Stimulated activated naive CD8-positive, alpha-beta T cell treated with anti-CD3 and anti-CD28 coated beads, Interleukin-15, amount 100 ng/mL, for 72 hours (primary cell): ENCODE measurements around the gene COMMD7.
"Not testable (repeated sequence)": the region's sequence is repeated elsewhere in the genome, so short reads cannot be mapped to it uniquely, and the experiment has no call there.

Experiments
- ATAC-seq: fragments of 150-1000 bp; cut with Tn5 transposase; 2 replicates; pipeline ENCODE4 v1.10.0; 2021; ENCODE audit warnings: mild to moderate bottlenecking, moderate library complexity
- DNase-seq, 2 donors: peaks; one replicate each; pipeline ENCODE4 v3.0.0; 2021 to 2022
- H3K27ac Mint-ChIP-seq, 2 donors: one replicate each; pipeline ENCODE4 v1.8.0; 2022; ENCODE audit warnings: mild to moderate bottlenecking in 2 of 2, mixed read lengths in 2 of 2, moderate library complexity in 2 of 2
- H3K27me3 Mint-ChIP-seq: one replicate; pipeline ENCODE4 v1.8.0; 2022; ENCODE audit warnings: mixed read lengths
- H3K4me1 Mint-ChIP-seq: one replicate; pipeline ENCODE4 v1.8.0; 2022; ENCODE audit warnings: mild to moderate bottlenecking, mixed read lengths
- H3K4me3 Mint-ChIP-seq, 2 donors: one replicate each; pipeline ENCODE4 v1.8.0; 2022; ENCODE audit warnings: mild to moderate bottlenecking in 2 of 2, mixed read lengths in 2 of 2, moderate library complexity in 1 of 2
- H3K9me3 Mint-ChIP-seq, 2 donors: one replicate each; pipeline ENCODE4 v1.8.0; 2022; ENCODE audit warnings: mixed read lengths in 2 of 2

Gene COMMD7

DNA sequence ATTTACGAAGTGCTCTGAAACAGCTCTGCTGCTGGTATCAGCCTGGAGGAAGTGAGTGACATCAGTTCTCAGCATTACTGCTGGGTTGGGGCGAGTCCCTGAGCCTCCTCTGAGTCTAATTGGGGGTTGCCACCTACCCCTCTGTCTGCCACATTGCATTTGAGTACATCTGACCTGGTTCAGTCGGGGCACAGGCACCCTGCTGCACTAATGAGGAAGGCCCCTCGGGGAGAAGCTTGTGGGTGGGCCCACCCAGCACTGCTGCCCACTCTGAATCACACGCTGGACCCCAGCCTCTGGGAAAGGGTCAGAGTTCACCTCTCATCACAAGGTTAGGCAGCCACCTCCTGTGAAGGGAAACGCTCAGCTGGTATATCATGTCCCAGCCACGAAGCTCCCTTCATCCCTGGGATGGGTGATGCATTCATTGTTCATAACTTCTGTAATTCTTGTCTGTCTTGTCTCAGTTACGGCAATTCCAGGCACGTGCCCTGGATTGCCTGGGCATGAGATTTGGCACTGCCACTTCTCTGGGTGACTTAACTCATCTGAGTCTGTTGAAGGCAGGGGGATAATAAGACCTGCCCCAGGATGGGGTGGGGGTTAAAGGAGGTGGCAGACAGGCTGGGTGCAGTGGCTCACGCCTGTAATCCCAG, 32.2 kb upstream of the COMMD7 start:
- peak overlapping the region; percentile 17 to 41 for H3K4me3 Mint-ChIP-seq
- no peaks in the 10 kb centered on the region for H3K9me3 Mint-ChIP-seq
- ATAC-seq (peak; percentile 54), DNase-seq (no peak)
- peaks cover 53% of the 10 kb centered on the region for H3K4me1 Mint-ChIP-seq
- peak overlapping the region in 1 of 2 donors; percentile 52 for H3K27ac Mint-ChIP-seq
- no peaks in the 10 kb centered on the region for H3K27me3 Mint-ChIP-seq

DNA sequence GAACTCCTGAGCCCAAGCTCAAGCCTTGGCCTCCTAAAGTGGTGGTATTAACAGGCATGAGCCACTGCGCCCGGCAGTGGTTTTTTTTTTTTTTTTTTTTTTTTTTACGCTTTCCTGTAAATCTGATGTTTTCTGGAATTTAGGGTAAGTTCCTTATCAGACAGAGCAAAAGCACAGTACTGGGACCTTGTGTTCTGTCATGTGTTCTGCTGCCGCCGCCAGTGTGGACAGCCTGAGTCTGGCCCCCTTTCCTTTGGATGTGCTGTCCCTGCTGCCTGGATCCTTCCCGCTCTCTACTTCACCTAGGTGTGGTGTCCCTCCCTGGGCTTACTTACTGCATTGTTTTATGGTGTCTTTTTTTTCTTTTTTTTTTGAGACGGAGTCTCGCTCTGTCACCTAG, 30.6 kb upstream of the COMMD7 start:
- H3K27ac Mint-ChIP-seq = no peak overlapping the region
- H3K9me3 Mint-ChIP-seq = no peaks in the 10 kb centered on the region
- peaks cover 53% of the 10 kb centered on the region for H3K4me1 Mint-ChIP-seq
- no peaks in the 10 kb centered on the region for H3K27me3 Mint-ChIP-seq
- no peak for DNase-seq
- no peak overlapping the region for H3K4me3 Mint-ChIP-seq
- ATAC-seq = no peak

DNA sequence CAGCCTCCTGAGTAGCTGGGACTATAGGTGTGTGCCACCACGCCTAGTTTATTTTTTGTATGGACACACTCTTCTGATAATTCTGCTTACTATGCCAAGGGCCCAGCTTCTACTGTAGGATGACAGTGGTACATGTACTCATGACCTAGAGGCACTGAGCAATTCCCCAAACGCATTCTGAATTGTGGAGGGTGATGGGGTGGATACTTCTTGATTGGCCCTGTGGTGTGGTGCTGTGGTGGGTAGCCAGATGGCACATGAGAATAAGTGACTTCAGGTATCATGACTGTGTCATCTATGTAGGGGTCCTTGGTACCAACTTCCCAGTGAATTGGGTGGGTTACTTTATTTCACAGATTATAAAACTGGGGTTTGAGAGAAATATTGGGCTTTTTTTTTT, 30.0 kb upstream of the COMMD7 start:
- H3K4me3 Mint-ChIP-seq = no peak overlapping the region
- H3K4me1 Mint-ChIP-seq = peaks cover 47% of the 10 kb centered on the region
- no peak for DNase-seq
- H3K9me3 Mint-ChIP-seq = no peaks in the 10 kb centered on the region
- peak overlapping the region in 1 of 2 donors; percentile 27 for H3K27ac Mint-ChIP-seq
- no peak for ATAC-seq
- no peaks in the 10 kb centered on the region for H3K27me3 Mint-ChIP-seq

DNA sequence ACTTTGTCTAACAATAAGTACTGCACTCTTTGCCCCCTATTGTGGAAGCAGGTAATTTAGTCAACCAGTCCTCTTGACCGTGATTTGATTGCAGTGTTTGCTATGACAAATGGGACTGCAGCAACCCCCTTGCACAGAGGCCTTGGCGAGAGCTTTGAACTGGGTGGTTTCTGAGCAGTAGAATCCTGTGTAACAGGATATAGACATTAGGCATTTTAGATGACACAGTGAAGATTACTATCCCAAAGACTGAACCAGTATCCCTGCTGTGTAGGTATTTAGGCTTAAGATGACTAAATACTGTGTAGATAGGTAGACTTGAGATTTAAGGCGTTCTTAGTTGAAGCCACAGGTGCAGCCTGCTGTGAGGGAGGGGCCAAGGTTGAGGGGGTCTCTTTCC, 28.8 kb upstream of the COMMD7 start:
- H3K27me3 Mint-ChIP-seq = no peaks in the 10 kb centered on the region
- peaks cover 39% of the 10 kb centered on the region for H3K4me1 Mint-ChIP-seq
- H3K27ac Mint-ChIP-seq = no peak overlapping the region
- no peak overlapping the region for H3K4me3 Mint-ChIP-seq
- DNase-seq = no peak
- H3K9me3 Mint-ChIP-seq = no peaks in the 10 kb centered on the region
- no peak for ATAC-seq

DNA sequence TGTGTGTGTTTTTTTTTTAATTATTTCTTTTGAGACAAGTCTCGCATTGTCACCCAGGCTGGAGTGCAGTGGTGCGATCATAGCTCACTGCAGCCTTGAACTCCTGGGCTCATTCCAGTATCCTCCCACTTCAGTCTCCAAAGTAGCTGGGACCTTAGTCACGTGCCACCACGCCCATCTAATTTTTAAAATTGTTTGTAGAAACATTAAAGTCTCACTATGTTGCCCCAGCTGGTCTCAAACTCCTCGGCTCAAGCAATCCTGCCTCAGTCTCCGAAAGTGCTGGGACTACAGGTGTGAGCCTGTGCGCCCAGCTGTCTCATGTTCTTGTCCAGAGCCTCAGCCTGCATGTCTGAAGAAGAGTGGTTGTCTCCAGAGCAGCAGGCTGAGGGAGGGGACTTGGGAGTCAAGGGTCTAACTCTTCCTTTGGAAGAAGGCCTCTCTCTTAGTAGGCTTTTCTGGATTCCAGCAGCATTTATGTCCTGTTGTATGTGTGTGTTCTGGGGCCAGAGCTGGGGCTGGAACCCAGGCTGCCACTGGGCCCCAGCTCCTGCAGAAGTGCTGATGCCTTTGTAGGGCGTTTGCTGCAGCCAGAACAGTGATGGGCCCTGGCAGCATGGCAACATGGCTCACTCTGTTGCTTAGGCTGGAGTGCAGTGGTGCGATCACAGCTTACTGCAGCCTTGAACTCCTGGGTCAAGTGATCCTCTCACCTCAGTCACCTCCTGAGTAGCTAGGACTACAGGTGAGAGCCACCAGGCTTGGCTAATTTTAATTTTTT, 24.3 kb upstream of the COMMD7 start:
- H3K4me3 Mint-ChIP-seq = no peak overlapping the region
- no peaks in the 10 kb centered on the region for H3K9me3 Mint-ChIP-seq
- ATAC-seq (no peak), DNase-seq (no peak)
- H3K27me3 Mint-ChIP-seq = peaks cover 13% of the 10 kb centered on the region
- peaks cover 39% of the 10 kb centered on the region for H3K4me1 Mint-ChIP-seq
- H3K27ac Mint-ChIP-seq = no peak overlapping the region

DNA sequence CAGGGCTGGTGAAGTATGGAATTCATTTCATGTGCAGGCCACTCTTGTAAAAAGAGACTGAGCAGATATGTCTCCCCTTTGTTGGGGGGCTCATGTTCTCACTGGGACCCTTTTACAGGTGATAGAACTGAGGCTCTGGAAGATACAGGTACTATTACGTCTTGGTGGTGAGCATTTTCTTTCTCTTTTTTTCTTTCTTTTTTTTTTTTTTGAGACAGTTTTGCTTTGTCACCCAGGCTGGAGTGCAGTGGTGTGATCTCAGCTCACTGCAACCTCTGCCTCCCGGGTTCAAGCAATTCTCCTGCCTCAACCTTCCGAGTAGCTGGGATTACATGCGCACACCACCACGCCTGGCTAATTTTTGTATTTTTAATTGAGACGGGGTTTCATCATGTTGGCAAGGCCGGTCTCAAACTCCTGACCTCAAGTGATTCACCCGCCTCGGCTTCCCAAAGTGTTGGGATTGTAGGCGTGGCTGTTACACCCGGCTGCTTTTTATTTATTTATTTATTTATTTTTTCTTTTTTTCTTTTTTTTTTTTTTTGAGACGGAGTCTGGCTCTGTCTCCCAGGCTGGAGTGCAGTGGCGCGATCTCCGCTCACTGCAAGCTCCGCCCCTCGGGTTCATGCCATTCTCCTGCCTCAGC, 22.1 kb upstream of the COMMD7 start:
- H3K27ac Mint-ChIP-seq = not testable (repeated sequence)
- H3K4me1 Mint-ChIP-seq = peaks cover 31% of the 10 kb centered on the region

DNA sequence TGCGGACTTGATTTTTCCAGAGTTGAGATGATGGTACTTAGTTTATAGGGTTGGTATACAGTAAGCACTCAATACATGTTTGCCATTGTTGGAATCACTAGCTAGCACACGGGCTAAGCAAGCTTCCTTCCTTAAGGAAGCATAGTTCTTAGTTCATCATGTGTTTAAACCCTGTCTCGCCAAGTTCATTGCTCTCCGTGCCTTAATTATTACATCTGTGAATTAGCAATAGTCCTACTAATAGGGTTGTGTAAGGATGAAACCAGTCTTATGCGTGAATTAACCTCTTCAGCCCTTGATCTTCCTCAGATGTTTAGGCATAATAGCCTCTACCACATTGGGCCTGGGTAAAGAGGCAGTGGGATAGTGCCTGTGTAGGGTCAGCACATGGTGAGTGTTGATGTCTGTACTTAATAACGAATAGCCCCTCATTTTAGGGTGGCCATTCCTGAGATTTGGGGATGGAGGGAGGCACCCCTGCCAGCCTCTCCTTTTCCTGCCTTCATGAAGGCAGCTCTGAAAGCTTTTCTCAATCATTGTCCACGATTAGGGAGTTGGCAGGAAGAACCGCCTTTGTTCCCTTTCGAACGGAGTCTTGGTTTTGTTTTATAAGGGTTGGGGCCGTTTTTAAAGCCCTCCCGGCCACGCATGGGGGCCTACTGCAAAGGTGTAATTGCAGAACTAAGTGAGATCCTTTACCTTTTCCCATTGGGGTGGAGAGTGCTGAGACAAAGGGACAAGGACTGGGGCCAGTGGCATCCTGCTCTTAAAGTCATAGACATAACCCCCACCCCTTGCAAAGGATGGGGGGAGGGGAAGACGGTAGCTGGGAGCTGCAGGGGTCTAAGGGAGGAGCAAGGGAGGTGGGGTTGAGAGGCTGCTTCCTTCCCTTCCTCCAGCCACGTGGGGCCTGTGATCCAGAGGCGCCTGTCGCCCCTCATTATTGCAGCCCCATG, 21.0 kb upstream of the COMMD7 start:
- Mint-ChIP-seq H3K4me3 (no peak overlapping the region), H3K27ac (no peak overlapping the region)

More for the DNA sequence above, 22.1 kb upstream of the COMMD7 start:
- ATAC-seq, H3K4me3 Mint-ChIP-seq, DNase-seq, H3K9me3 Mint-ChIP-seq: not testable (repeated sequence)
- H3K27me3 Mint-ChIP-seq = peaks cover 27% of the 10 kb centered on the region

DNA sequence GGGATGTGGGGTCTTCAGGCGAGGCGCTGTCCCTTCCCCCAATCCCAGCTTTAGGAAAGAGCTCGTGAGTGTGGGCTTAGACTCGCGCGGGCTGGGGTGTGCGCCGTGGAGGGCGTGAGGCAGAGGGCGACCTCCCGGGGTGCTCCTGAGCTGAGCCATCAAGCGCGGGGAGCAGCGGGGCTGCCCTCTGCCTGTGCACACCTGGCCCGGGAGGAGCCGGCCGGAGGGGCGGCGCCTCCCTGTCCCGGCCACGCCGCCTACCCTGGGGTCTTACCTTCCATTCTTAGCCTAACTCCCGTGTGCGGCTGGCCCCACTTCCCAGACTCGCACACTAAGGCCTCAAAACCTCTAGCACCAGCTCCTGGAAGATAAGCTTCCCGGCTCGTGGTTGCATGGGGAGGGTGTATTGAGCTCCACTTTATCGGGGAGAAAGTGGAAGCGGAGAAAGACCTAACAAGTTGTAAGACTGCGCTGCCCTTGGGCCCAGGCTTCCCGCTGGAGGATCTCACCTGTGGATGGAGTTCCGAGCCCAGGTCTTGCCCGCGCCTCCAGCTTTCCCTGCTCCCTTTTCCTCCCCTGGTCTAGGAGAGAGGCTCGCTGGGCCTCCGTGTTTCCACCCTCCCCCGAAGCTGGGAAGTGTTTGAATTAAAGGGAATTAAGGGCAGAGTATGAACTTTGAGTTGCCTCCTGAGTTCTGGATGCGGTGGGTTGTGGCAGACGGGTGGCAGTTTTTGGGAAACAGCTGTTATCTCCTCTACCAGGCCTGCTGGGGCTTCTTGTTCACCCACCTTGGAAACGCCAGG, 20.1 kb upstream of the COMMD7 start:
- Mint-ChIP-seq H3K4me3 (peak overlapping the region; percentile 88 to 93), H3K27ac (peak overlapping the region in 1 of 2 donors; percentile 90), H3K4me1 (peaks cover 31% of the 10 kb centered on the region), H3K27me3 (peaks cover 27% of the 10 kb centered on the region), H3K9me3 (no peaks in the 10 kb centered on the region)
- peak; percentile 36 for ATAC-seq
- no peak for DNase-seq

More for the DNA sequence above, 21.0 kb upstream of the COMMD7 start:
- peaks cover 27% of the 10 kb centered on the region for H3K27me3 Mint-ChIP-seq
- no peaks in the 10 kb centered on the region for H3K9me3 Mint-ChIP-seq
- no peak for ATAC-seq
- peaks cover 31% of the 10 kb centered on the region for H3K4me1 Mint-ChIP-seq
- no peak for DNase-seq

DNA sequence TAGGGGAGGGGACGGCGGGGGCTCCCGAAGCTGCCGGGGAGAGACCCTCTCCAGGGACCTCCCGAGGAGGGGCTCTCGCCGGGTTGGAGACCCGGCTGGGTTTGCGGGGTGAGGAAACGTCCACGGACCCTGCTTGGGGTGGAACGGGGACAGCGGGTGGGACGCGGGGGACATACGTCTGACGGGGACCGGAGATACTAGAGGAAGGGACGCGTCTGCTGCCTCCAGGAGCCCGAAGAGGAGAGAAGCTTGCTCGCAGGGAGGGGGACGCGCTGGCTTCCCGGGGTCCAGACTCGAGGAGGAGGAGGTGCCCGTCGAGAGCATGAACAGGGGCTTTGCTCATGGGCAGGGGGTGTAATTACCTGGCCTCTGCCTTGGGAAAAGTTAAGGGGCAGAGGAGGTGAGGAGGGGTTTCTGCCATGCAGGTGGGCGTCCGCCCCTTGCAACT, 19.5 kb upstream of the COMMD7 start:
- ATAC-seq = peak; percentile 53
- H3K27ac Mint-ChIP-seq = peak overlapping the region; percentile 65 to 90
- DNase-seq = peak in 1 of 2 donors; percentile 36

DNA sequence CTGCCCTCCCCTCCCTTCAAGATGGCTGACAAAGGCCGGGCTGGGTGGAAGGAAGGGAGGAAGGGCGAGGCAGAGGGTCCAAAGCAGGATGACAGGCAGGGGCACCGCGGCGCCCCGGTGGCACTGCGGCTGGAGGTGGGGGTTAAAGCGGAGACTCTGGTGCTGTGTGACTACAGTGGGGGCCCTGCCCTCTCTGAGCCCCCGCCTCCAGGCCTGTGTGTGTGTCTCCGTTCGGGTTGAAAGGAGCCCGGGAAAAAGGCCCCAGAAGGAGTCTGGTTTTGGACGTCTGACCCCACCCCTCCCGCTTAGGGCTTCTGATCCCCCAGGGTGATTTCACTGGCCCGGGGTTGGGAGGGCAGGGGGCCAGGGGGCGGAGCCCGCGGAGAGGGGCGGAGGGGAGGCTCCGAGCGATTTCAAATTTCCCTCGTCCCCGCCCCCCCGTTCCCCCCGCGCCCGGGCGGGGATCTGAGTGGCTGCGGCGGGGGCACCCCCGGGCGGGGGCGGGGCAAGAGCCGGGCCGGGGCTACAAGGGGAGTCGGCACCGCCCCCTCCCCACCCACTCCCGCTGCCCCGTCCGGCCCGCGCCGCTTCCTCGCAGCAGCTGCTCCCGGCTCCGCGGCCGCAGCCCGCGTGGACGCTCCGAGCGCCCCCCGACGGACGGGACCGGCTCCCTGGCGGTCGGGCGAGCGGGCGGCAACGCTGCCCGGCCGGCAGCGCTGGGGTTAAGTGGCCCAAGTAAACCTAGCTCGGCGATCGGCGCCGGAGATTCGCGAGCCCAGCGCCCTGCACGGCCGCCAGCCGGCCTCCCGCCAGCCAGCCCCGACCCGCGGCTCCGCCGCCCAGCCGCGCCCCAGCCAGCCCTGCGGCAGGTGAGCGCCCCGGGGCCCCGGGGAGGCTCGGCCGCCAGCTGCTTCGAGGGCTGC, 18.8 kb upstream of the COMMD7 start, which contains the start of gene DNMT3B:
DNMT3B (plus strand) TSS at position 555 of the 923 bp plus-strand sequence. CDS start 17,939 bp downstream, outside the sequence.
- H3K4me3 Mint-ChIP-seq = peak within 1 kb of the TSS; percentile 88 to 94
- ATAC-seq (peak; percentile 81), DNase-seq (peak; percentile 79 to 81)
- peaks cover 31% of the 10 kb centered on the region for H3K4me1 Mint-ChIP-seq
- peak within 1 kb of the TSS; percentile 88 to 93 for H3K27ac Mint-ChIP-seq
- H3K27me3 Mint-ChIP-seq = peaks cover 27% of the 10 kb centered on the region
- H3K9me3 Mint-ChIP-seq = no peaks in the 10 kb centered on the region

More for the DNA sequence above, 19.5 kb upstream of the COMMD7 start:
- Mint-ChIP-seq H3K27me3 (peaks cover 27% of the 10 kb centered on the region), H3K4me3 (peak overlapping the region; percentile 88 to 93), H3K4me1 (peaks cover 31% of the 10 kb centered on the region), H3K9me3 (no peaks in the 10 kb centered on the region)

DNA sequence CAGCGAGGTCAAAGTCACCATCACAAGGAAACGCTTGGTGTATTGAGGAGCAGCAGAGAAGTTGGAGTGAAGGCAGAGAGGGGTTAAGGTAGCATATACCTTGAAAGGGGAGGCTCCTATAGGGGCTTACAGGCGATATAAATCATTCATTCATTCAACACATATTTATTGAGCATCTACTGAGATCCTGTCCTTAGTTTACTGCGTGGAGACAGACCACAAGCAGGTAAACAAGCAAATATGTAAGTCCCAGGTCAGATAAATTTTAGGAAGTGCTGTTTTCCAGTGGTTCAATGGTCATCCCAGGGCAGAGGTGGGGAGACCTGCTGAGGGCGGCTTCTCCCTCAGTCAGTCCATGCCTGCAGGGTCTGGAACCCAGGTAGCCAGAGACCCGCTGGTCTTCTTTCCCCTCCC, 18.2 kb upstream of the COMMD7 start:
- no peak for ATAC-seq
- Mint-ChIP-seq H3K4me1 (peaks cover 31% of the 10 kb centered on the region), H3K27me3 (peaks cover 27% of the 10 kb centered on the region), H3K9me3 (no peaks in the 10 kb centered on the region), H3K4me3 (peak overlapping the region; percentile 86 to 94), H3K27ac (peak overlapping the region; percentile 88 to 93)
- no peak for DNase-seq

DNA sequence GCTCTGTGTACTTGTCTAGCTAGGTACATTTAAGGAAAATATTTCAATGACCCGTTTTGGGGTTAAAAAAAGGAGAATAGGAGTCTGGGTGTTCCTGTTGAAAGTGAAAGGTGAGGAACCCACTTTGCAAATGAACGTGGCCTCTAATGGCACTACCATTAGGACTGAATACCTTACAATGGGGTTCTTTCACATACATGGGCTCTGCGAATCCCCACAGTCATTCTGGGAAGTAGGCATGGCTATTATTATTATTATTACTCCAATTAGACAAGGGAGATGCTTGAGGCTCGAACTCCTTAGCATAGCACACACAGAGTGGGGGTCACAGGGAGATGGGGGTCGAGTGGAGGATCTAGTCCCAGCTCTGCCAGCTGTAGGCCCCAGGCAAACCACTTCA, 12.9 kb upstream of the COMMD7 start:
- DNase-seq (no peak), ATAC-seq (no peak)
- Mint-ChIP-seq H3K27me3 (peaks cover 6% of the 10 kb centered on the region), H3K4me1 (peaks cover 12% of the 10 kb centered on the region), H3K4me3 (no peak overlapping the region), H3K27ac (no peak overlapping the region), H3K9me3 (no peaks in the 10 kb centered on the region)

DNA sequence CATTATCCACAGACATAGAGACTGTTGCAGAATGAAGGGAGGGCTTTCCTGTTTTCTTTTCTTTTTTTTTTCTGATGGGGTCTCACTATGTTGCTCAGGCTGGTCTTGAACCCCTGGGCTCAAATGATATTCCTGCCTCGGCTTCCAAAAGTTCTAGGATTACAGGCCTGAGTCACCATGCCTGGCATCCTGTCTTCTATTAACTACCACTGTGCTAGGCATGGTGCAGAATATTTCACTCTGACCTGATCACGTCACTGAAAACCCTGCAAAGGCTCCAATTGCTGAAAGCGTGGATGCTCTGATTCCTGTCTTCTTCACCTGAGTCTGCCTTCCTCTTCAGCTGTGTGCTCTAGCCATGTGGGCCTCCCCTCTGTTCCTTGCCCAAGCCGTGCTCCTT, 10.5 kb upstream of the COMMD7 start:
- Mint-ChIP-seq H3K9me3 (no peaks in the 10 kb centered on the region), H3K27me3 (no peaks in the 10 kb centered on the region), H3K4me3 (no peak overlapping the region), H3K4me1 (peaks cover 10% of the 10 kb centered on the region), H3K27ac (no peak overlapping the region)
- ATAC-seq (no peak), DNase-seq (no peak)
